GOT3 (cell line): Measurements from ENCODE around the gene AGFG1.
"Not testable (repeated sequence)": the region's sequence is repeated elsewhere in the genome, so short reads cannot be mapped to it uniquely, and the experiment has no call there.

Experiments
- DNase-seq: peaks from one replicate; lab custom pipeline; 2025; ENCODE audit warnings: mixed read lengths; lab: John Stamatoyannopoulos, UW

The AGFG1 gene

DNA sequence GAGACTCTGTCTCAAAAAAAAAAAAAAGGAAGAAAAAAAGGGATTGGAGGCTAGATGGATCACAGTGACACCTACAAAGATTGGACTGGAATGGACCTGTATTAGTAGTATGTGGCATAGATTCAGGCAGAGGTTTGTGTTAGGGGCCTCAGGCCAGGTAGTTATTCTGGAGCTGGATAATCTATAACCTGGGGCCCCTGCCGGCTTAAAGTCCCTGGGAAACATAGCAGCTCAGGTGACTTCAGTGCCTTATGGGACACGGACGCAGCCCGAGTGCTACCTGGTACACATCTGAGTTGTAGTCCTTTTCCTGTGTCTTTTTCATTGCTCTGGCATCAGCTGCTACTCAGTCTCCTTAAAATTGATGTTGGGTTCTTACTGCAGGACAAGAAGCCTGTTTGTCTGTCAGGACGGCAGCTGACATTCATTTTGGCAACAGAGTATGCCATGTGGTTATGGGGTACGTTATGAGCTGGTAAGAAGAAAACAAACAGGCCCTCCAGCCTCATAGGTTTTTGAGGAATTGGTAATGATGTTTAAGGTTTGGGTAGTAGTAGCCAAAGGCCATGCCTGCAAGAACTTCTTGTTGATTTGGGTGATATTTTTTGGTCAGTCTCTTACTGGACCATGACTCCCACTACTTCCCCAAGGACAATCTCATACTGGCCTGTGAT lies 27.8 kb downstream of the AGFG1 start:
- DNase-seq = no peak

DNA sequence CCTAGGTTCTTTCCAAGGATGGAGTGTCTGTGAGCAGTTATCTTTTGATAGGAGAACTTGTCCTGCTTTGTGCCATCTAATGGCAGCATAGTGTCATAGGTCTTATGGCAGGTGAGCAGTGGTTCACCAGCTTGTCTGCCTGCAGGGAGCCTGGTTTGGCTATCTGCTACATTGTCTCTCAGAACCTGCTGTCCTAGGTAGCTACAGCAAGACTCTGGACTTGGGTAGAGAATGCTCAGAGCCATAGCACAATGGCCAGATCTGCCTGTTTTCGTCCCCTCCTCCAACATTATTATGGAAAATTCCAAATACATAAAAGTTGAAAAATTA lies 28.3 kb downstream of the AGFG1 start:
- DNase-seq = no peak

DNA sequence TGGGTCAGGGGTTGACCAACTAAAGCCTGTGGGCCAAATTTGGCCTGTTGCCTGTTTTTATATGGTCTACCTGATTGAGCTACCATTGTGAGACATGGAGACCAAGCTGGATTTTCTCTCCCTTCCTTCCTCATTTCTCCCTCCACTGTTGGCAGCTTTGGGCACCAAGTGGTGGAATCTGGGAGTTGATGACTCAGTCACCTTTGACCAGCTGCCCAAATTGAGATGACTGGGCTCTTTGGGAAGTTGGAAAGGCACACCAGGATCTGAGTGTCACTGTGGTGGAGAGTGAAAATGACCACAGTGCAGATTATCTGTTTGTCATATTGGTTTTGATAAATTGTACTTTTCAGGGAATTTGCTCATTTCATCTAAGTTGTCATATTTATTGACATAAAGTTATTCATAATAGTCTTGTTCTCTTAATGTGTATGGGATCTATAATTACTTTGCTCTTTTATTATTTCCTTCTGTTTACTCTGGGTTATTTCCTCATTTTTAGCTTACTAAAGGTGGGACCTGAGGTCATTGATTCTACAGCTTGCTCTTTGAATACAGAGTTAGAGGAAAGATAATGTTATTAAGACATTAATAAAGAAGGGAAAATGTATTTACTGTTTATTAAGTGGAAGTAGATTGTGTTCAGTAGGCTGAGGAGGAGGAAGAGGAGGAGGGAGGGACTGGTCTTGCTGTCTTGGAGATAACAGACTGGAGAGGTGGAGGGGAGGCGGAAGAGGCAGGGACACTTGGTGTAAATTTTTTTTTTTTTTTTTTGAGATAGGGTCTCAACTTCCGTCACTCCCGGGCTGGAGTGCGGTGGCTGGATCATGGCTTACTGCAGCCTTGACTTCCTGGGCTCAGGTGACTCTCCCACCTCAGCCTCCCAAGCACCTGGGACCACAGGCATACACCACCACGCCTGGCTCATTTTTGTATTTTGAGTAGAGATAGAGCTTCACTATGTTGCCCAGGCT lies 31.8 kb downstream of the AGFG1 start:
- no peak for DNase-seq

DNA sequence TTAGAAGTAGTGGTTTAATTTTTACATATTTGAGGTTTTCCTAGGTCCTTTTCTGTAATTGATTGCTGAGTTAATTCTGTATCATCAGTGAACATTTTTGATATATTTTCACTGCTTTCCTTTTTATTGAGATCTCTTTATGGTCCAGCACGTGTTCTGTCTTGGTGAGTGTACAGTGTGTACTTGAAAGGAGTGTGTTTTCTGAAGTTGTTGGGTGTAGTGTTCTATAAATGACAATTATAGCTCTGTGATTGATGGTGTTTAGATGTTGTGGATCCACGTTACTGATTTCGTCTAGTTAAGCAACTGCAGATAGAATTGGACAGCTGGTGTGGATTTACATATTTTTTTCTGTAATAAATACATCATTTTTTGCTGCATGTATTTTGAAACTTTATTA lies 32.7 kb downstream of the AGFG1 start:
- DNase-seq = no peak

DNA sequence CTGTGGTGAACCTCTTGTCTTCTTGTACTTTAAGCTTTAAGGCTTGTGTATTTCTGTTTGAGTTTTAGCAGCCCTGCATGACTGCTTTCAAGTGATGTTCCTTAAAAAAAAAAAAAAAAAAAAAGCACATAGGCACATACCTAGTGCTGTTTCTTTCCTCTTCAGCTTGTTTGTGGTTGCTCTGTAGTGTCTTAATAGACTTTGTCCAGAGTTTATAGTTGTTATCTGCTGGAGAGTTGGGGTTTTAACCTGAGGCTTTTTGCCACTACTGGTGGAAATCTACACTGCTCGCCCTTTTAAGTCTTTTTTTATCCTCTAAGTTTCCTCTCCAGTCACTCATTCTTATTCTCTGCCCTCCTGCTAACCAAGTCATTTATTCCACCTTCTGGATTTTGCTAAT lies 34.5 kb downstream of the AGFG1 start:
- DNase-seq = no peak

DNA sequence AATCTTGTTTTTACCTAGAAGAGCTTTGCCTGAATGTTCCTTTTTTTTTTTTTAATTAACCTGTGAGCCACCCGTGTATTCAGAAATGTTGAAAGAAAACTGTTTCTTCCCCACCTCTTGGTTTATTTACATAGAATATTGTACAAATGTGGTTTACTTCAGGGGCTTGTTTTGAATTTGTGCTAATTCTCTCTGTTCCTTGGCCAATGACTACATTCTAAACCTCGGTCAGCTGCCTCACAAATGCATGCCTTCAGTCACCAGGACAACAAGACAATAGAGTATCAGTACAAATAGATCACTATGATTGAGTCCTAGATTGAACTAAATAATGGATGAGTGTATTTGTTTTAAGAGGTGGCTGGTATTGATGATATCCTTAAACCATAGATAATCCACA lies 36.0 kb downstream of the AGFG1 start:
- no peak for DNase-seq

DNA sequence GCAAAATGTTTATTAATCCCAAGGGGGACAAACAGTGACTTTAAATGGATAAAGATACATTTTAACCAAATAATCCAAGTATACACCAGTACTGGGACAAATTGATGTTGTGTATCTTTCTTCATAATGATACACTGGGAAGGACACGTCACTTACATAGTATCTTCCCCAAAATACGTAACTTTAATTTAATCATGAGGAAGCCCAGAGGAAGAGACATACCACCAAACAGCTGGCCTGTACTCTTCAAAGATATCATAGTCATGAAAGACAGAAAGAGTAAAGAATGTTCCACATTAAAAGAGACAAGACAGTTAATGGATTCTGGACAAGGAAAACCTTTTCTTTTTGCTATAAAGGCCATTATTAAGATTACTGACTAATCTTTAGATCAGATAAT lies 37.1 kb downstream of the AGFG1 start:
- DNase-seq = no peak

DNA sequence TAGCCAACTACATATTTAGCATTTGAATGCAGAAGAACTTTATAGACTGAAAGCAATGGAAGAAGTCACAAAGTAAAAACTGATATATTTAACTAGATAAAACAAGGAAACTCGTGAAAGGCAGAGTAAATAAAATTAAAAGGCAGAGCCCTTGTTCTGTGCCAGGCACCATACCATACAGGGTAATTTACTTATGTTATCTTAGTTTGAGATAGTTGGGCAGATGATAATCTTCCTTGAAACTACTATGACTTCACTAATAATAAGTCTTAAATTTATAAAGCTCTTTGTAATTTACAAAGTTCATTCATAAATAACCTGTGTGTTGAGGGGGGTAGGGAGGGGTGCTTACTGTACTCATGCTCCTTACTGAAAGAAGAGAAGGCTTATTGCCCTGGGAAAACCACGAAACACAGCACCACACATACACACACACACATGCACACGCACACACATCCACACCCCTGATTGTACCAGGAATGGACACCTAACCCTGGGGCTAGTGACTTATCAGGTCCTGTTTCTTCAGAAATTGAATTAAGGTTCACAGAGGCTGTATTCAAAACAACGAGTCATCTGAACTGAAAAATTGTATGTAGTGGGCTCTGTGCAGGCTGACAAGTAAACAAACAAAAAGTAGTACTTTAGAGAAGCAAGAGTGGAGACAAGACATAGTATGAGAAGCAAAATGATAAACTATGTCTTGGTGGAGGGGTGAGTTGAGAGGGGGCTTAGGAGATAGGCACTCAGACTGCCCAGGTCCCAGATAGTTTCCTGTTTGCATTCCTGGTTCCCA lies 38.1 kb downstream of the AGFG1 start:
- no peak for DNase-seq

DNA sequence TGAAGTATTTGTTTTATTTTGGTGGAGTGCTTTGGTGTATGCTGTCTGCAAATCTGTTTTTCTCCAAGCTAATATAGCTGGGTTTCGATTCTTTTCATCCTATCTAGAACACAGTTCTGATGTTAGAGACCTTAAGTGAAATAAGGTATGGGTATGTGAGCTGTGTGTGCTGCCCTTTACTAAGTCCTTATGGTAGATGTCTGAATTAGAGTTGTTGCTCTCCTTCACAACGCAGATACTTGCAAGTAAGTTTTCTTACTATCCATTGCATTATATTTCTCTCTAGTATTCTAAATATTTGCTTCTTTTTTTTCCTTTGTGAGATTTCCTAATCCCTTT lies 38.6 kb downstream of the AGFG1 start:
- DNase-seq = no peak

DNA sequence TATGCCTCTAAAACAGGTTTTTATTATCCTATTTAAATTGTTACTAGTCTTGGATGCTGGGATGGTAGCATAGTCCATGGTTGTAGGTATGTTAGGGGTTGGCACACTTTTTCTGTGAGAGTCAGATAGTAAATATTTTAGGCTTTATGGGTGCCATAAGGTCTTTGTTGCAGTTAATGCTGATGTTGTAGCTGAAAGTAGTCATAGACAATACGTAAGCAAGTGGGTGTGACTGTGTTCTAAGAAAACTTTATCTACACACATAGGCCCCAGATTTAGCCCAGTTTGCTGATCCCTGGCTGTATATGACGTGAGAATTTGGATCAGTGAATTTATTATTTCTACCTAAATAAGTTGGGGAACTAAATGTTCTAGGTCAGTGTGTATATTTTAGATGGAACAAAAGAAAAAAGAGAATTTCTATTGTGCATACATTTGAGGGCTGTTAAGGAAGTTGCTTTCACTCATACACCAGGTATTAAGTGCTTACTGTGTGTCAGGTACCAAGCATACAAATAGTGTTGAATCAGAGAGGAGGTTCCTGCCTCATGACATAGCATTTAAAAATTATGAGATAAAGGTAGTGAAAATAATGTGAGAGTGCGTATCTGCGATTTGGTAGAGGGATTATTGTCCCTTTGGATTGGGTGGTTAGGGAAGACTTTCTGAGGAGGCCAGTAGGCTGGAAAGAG lies 39.4 kb downstream of the AGFG1 start:
- DNase-seq = no peak

DNA sequence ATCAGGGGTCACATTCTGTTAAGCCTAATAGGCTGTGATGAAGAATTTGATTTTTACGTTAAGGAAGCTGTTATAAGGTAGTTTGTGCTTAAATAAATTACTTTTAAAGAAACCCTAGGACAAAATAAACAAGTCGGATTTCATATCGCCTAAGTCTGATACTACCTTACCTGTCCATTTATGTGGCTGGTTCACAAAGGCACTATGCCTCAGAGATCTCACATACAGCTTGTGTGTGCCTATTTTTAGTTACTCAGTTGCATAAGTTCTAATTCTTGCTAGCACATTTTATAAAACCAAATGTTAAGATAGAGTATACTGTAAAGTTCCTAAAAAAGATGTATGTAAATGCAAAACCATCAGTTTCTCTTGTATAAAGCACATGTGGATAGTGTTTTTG lies 40.0 kb downstream of the AGFG1 start:
- no peak for DNase-seq

DNA sequence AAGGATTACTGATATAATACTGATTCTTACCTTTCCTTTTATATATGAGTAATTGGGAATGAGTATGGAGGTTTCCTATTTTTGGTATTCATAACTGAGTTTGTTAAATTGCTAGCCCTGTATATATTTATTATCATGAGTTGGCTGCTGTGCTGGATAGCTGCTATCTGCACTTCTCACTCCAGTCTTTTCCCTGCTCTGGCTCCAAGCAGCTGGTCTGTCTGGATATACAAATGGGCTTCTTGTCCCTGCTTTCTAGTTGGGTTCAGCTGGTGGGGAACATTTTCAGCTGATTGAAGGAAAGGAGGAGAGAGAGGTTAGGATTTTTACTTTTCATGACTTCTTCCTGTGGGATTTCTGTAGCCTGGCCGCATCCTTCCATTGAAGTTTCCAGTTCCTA lies 41.2 kb downstream of the AGFG1 start:
- DNase-seq = no peak

DNA sequence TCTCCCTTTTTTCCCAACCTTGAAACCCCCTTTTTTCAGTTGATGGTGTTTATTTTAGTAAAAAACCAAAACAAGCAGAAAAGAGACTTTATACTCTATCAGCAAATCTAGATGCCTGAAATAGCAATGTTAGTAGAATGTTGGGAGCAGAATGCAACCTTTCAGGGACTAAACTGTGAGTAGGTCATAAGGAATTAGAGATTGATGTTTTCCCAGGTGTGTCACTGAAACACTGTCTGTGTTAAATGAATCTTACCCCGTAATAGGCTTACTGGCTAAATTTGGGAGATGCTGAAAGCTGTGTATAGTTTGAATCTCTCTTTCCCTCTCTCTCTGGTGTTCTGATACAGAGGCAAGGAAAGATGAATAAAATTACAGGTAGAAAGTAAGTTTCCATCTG lies 43.8 kb downstream of the AGFG1 start:
- DNase-seq = no peak

DNA sequence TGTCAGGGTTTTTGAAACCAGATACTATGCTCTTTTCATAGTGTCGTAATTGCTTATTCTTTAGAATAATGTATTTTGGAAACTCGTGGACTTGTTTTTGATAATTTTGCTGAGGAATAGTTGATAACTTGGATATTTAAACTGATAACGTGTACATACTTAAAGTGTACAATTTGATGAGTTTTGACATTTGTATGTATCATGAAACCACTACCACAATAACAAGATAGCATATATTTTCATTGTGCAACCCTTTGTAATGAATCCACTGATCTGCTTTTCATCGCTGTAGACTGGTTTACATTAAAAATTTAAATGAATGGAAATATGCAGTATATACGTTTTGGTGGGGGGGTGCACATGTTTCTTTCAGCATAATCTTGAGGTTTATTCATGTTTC lies 45.8 kb downstream of the AGFG1 start:
- DNase-seq = no peak

DNA sequence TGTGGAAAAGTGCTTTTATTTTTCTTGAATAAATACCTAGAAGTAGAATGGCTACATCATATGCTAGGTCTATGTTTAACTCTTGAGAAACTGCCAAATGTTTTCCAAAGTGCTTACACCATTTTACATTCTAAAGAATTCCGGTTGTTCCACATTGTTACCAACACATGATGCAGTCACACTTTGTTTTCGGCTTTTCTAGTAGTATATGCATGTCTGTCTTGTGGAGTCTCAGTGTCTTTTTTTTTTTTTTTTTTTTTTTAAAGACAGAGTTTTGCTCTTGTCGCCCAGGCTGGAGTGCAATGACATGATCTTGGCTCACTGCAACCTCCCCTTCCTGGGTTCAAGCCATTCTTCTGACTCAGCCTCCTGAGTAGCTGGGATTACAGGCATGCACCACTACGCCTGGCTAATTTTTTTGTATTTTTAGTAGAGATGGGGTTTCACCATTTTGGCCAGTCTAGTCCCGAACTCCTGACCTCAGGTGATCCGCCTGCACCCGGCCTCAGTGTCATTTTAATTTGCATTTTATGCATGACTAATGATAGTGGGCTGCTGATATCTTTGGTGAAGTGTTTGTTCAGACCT lies 46.4 kb downstream of the AGFG1 start:
- DNase-seq = not testable (repeated sequence)

DNA sequence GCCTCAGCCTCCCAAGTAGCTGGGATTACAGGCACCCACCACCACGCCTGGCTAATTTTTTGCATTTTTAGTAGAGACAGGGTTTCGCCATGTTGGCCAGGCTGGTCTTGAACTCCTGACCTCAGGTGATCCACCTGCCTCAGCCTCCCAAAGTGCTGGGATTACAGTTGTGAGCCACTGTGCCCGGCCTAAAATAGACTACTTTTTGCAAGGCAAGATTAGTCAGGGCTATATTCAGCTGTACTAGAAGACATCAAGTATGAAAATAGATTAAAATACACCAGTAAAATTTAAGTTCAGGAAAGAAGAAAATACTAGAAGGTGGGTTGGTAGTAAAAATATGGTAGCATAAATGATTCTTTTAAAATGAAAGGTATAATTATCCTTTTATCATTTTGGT lies 49.2 kb downstream of the AGFG1 start:
- not testable (repeated sequence) for DNase-seq

DNA sequence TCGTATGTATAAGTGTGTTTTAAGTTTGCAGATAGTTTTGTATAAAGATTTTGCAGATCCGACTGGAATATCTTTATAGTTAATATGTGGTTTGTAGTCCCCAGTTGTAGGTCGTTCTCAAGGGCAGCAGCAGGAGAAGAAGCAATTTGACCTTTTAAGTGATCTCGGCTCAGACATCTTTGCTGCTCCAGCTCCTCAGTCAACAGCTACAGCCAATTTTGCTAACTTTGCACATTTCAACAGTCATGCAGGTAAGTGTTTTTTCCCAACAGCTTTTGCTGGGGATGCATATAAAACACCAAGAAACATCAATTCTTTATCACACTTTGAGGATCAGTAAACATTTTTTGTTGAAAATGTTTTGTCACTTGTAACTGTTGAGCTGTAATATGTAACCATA lies 52.7 kb downstream of the AGFG1 start:
- no peak for DNase-seq

DNA sequence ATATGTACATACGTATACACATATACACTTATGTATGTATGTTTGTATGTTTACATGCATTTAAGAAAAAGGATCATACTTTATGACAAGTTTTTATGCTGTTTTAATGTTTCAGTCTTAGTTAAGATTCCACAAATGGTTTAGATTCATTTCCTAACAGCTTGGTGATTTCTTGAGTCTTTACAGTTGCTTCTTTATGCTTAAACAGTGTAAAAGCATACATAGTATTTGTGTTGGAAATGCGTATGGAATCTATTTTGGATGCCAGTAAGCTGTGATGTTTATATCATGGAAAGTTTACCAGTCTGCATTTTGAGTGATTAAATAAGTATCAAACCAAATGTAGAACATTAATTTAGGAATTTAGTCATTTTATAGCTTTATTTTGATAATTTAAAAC lies 55.4 kb downstream of the AGFG1 start:
- DNase-seq = no peak

DNA sequence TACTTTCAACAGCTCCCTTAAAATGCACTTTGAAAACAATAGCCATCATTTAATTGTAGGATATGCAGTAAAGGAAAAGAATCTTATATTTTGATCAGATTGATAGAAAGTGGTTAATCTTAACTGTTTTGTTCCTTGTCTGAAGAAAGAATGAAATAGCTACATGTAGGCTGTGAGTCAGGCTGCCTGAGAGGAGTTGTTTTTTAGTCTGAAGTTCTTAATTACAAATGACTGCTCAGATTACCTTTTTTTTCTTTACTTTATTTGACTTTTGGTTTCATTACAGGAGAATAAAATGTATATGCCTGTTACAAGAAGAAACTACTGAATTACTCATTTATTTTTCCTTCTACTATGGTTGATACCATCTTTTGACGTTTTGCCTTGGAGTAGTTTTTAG lies 56.8 kb downstream of the AGFG1 start:
- no peak for DNase-seq

DNA sequence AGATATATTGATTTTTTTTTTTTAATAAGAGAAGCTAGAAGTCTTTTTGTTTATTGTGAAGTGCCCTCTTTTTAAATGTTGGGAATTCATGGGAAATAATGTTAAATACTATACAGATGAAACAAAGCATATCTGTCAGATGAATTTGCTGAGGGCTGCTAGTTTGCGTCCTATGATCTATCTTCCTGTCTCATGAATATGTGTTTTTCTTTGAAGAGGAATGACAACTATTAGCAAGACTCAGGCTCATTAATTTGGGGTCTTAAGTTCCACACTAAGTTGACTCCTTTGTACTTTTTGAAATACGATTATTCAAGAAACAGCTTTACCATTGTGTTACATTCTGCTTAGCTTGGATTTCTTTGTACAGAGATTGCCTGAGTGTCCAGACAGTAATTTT lies 57.9 kb downstream of the AGFG1 start:
- no peak for DNase-seq

DNA sequence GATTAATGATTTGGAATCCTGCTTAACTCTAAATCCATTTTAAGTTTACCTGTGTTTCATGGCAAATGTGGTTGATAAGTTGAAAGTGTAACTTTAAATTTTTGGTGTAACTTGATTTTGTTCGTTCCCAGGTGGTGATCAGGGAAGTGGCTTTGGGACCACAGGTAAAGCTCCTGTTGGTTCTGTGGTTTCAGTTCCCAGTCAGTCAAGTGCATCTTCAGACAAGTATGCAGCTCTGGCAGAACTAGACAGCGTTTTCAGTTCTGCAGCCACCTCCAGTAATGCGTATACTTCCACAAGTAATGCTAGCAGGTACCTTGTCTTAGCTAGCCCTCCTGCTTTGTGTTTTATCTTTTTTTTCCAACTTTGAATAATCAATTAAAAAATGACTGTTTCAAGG lies 62.8 kb downstream of the AGFG1 start:
- DNase-seq = no peak

DNA sequence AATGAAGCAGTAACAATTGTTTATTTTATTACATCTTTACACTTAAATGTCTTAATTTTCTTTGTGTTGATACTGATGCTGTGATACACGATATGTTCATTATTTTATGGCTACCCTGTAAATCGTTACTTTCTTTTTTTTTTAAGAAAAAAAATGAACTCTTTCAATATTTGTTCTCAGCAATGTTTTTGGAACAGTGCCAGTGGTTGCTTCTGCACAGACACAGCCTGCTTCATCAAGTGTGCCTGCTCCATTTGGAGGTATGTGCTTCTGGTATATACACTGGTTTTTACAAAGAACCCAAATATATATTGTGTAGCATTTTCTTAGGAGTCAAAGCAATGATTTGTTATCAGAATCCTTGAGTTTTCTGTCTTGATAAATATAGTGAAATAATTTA lies 64.5 kb downstream of the AGFG1 start:
- no peak for DNase-seq
